RWPE2 (cell line): ENCODE data around the gene NEMF.
"Not testable (repeated sequence)": the region's sequence is repeated elsewhere in the genome, so short reads cannot be mapped to it uniquely, and the experiment has no call there.

Experiments
- ATAC-seq: fragments of 200-7000 bp; cut with Tn5 transposase; 3 replicates; pipeline ENCODE4 v1.9.1; 2021; ENCODE audit warnings: low read depth
- DNase-seq: peaks from one replicate; pipeline ENCODE4 v3.0.0-alpha.2; 2020; ENCODE audit warnings: low spot score
- H3K27ac ChIP-seq: fragments of 450-650 bp; 2 replicates; pipeline ENCODE4 v1.5.1; 2017; ENCODE audit warnings: mild to moderate bottlenecking; ENCODE audit not compliant: poor library complexity, severe bottlenecking
- H3K27me3 ChIP-seq: fragments of 250-450 bp; sonication (Bioruptor Pico); 2 replicates; pipeline ENCODE4 v1.5.1; 2021; ENCODE audit warnings: mild to moderate bottlenecking, moderate library complexity; ENCODE audit not compliant: insufficient read depth, poor library complexity, severe bottlenecking
- H3K36me3 ChIP-seq: fragments of 250-450 bp; sonication (Bioruptor Pico); 2 replicates; pipeline ENCODE4 v1.5.1; 2020; ENCODE audit warnings: low read depth, mild to moderate bottlenecking, moderate library complexity
- H3K4me1 ChIP-seq: fragments of 250-450 bp; sonication (Bioruptor Pico); 2 replicates; pipeline ENCODE4 v1.5.1; 2021; ENCODE audit warnings: mild to moderate bottlenecking, moderate library complexity; ENCODE audit not compliant: insufficient read depth, poor library complexity, severe bottlenecking
- H3K4me3 ChIP-seq: fragments of 250-450 bp; sonication (Bioruptor Pico); 2 replicates; pipeline ENCODE4 v1.5.1; 2021; ENCODE audit warnings: mild to moderate bottlenecking, moderate library complexity; ENCODE audit not compliant: severe bottlenecking
- H3K9me3 ChIP-seq: fragments of 250-450 bp; sonication (Bioruptor Pico); 2 replicates; pipeline ENCODE4 v1.5.1; 2021; ENCODE audit warnings: mild to moderate bottlenecking, moderate library complexity; ENCODE audit not compliant: severe bottlenecking
- CTCF ChIP-seq: fragments of 450-650 bp; IDR thresholded peaks from one replicate; pipeline ENCODE4 v1.5.1; 2017; ENCODE audit warnings: mild to moderate bottlenecking, moderate library complexity; ENCODE audit not compliant: poor library complexity, severe bottlenecking

NEMF gene

DNA sequence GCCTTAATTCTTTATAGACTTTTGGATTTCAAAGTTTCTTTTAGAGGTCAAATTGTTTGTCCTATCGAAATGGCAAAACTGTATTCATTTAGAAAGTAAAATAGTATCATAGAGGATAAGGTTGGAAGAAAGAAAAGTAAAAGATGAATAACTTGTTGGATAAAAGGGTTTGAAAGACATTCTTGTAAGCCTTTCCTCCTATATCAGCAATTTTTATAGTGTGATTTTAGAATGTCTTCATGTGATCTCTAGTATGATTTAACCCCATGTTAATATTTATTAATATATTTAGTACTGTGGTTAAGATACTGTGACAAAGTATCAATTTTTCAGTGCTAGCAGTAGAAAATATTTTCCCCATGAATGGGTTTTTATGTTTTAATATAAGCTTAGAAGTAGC lies 44.8 kb upstream of the NEMF start:
- Histone ChIP-seq H3K4me3 (peak overlapping the region; percentile 81), H3K36me3 (peaks cover 55% of the 10 kb centered on the region), H3K4me1 (peaks cover 28% of the 10 kb centered on the region), H3K9me3 (no peaks in the 10 kb centered on the region), H3K27me3 (no peaks in the 10 kb centered on the region), H3K27ac (peak overlapping the region; percentile 88)
- no peak for TF ChIP-seq CTCF
- no peak for ATAC-seq
- no peak for DNase-seq

GRCh38 chr14:49896966-49897365 lies 44.4 kb upstream of the NEMF start:
- ATAC-seq (no peak), DNase-seq (no peak)
- no peaks in the 10 kb centered on the region for H3K9me3 ChIP-seq
- H3K4me3 ChIP-seq, result peak overlapping the region; percentile 81
- peaks cover 31% of the 10 kb centered on the region for H3K4me1 ChIP-seq
- H3K36me3 ChIP-seq, result peaks cover 55% of the 10 kb centered on the region
- no peak for TF ChIP-seq CTCF
- H3K27ac ChIP-seq, result peak overlapping the region; percentile 88
- H3K27me3 ChIP-seq, result no peaks in the 10 kb centered on the region

DNA sequence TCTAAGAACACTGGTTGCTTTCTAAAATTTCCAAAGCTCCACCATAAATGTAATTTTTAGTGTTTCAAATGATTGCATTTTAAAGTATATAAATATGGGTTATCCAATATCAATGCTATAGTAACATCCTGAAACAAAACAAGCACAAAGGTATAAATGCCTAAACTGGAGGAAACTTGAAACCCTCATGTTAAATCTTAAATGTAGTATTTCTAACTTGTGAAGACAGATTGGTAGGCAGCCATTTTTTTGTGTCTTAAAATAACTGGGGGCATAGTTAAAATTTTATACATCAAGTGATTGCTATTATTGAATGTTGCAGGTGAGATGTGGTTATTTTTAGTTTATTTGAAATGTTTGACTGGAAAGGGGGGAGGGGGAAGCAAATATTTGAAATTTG lies 43.7 kb upstream of the NEMF start:
- H3K27me3 ChIP-seq, H3K9me3 ChIP-seq, DNase-seq, ATAC-seq: not testable (repeated sequence)
- Histone ChIP-seq H3K4me3 (peak overlapping the region; percentile 81), H3K4me1 (peaks cover 35% of the 10 kb centered on the region), H3K36me3 (peaks cover 55% of the 10 kb centered on the region), H3K27ac (peak overlapping the region; percentile 88)

GRCh38 chr14:49895480-49895879 lies 42.9 kb upstream of the NEMF start:
- TF ChIP-seq CTCF, result no peak
- Histone ChIP-seq H3K27me3 (no peaks in the 10 kb centered on the region), H3K36me3 (peaks cover 55% of the 10 kb centered on the region), H3K4me3 (peak overlapping the region; percentile 81), H3K27ac (peak overlapping the region; percentile 88), H3K9me3 (no peaks in the 10 kb centered on the region), H3K4me1 (peaks cover 35% of the 10 kb centered on the region)
- ATAC-seq (no peak), DNase-seq (no peak)

GRCh38 chr14:49894214-49895107 lies 41.9 kb upstream of the NEMF start:
- H3K4me1 ChIP-seq, result peaks cover 35% of the 10 kb centered on the region
- H3K4me3 ChIP-seq, result peak overlapping the region; percentile 81
- not testable (repeated sequence) for H3K9me3 ChIP-seq, ATAC-seq, H3K27me3 ChIP-seq, DNase-seq
- peaks cover 55% of the 10 kb centered on the region for H3K36me3 ChIP-seq
- peak overlapping the region; percentile 88 for H3K27ac ChIP-seq
